Measurements from ENCODE around the gene PODN.

The PODN gene

DNA sequence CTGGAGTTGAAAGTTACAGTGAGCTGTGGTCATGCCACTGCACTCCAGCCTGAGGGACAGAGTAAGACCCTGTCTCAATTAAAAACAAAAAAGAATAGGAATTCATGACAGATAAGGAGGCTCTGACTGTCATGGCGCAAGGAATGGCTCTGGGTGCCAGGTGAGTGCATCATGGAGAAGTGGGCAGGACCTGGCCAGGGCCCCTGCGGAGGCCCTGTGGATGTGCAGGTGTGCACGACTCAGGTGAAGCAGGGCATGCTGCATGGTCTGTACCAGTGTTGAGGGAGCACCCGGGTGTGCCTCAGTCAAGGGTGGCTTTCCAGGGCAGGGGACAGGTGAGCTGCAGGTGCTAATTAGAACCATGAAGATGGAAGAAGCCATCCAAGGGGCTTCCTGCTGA, 66.4 kb downstream of the PODN start:
- TF ChIP-seq, protein P1, sequence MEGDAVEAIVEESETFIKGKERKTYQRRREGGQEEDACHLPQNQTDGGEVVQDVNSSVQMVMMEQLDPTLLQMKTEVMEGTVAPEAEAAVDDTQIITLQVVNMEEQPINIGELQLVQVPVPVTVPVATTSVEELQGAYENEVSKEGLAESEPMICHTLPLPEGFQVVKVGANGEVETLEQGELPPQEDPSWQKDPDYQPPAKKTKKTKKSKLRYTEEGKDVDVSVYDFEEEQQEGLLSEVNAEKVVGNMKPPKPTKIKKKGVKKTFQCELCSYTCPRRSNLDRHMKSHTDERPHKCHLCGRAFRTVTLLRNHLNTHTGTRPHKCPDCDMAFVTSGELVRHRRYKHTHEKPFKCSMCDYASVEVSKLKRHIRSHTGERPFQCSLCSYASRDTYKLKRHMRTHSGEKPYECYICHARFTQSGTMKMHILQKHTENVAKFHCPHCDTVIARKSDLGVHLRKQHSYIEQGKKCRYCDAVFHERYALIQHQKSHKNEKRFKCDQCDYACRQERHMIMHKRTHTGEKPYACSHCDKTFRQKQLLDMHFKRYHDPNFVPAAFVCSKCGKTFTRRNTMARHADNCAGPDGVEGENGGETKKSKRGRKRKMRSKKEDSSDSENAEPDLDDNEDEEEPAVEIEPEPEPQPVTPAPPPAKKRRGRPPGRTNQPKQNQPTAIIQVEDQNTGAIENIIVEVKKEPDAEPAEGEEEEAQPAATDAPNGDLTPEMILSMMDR (IDR thresholded peaks at IDR 0.05; ENCODE audit: low read depth, low read length): no peak
- H3K4me3 ChIP-seq (ENCODE audit: low read depth, low read length): no peak overlapping the region

DNA sequence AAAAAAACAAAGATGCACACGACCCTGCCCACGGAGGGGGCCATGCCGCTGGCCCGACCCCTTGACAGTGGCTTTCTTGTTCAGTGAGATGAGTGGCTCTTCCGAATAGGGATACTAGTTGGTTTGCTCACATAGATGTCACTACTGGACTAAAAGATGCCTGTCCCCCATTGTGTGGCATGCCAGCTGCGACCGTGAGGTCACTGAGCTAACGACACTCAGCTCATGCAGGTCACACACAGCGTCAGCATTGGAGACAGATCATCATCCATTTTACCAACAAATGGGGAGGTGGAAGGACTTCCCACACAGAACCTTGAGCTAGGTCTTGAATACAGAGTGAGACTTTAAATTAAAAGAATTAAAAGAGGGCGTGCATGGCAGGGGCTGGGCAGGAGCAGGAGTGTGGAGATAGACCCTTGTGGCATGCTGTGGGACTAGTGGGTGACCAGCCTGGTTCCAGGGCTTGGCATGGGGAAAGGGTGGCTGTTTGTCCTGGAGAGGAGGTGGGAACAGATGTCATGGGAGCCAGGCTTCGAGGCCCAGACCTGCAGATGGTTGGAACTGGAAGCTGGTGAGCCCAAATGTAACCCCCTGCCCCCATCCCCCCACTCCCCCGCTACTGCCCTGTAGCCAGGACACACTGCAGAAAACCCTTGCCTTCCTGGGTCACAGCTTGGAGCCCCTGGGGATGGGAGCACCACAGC, 68.0 kb downstream of the PODN start:
- no peak overlapping the region for H3K4me3 ChIP-seq (ENCODE audit: low read depth, low read length)
- TF ChIP-seq, protein P1 (IDR thresholded peaks at IDR 0.05; ENCODE audit: low read depth, low read length): no peak

DNA sequence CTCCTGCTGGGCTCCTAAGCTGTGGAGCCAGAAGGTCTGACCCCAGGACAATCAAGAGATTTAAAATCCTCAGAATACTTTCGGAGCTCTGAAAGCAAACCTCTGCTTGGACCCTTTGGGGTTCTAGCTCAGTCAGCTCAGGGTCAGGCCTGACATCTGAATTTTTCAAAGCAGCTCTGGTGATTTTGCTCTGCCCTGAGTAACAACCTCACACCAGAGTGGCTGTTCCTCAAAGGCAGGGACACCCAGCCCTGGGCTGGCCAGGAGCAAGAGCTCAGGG, 68.5 kb downstream of the PODN start:
- TF ChIP-seq, protein P1 (IDR thresholded peaks at IDR 0.05; ENCODE audit: low read depth, low read length): no peak
- no peak overlapping the region for H3K4me3 ChIP-seq (ENCODE audit: low read depth, low read length)

DNA sequence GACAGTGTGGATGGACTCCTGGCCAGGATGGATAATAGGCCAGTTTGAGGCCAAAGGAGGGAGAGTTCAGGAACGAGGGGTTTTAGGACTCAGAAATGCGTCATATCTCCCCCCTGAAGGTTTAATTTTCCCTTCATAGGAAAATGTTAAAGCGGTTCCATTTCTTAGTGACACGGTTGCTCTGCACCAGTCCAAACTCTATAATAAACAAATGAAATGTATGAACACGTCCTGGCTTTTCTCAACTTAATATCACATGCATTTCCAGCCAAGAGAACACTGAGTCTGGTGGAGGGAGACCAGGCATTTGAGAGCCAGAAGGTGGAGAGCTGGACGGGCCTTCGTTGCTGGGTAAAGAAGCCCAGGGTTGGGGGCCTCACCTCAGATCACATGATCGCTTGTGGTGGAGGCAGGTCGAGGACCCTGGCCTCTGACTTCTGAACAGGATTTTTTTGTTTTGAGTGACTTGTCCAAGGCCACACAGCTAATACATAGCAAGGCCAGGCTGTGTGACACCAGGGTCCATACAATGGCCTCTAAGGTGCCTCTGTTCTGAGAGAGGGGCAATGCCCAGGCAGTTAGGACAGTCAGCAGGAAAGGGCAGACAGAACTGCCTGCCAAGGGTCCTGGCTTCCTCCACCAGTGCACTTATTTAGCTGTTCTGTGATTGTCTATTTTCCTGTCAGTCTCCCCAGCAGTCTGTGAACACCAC, 69.0 kb downstream of the PODN start:
- no peak overlapping the region for H3K4me3 ChIP-seq (ENCODE audit: low read depth, low read length)
- TF ChIP-seq, protein P1 (IDR thresholded peaks at IDR 0.05; ENCODE audit: low read depth, low read length): no peak

DNA sequence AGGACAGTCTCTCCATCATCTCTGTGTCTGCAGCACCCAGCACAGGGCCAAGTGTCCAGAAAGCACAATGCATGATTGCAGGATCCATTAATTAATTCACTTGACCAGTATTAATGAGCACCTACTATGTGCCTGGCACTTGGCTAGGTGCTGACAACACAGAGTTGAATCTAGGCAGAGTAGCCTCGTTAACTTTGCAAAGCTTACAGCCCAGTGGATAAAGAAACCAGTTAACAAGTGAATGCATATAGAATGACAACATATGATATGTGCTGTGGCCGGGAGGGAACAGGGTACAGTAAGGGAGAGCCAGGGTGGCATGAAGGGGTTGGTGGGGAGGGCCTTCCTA, 69.6 kb downstream of the PODN start:
- H3K4me3 ChIP-seq (ENCODE audit: low read depth, low read length): no peak overlapping the region
- TF ChIP-seq, protein P1 (IDR thresholded peaks at IDR 0.05; ENCODE audit: low read depth, low read length): no peak

DNA sequence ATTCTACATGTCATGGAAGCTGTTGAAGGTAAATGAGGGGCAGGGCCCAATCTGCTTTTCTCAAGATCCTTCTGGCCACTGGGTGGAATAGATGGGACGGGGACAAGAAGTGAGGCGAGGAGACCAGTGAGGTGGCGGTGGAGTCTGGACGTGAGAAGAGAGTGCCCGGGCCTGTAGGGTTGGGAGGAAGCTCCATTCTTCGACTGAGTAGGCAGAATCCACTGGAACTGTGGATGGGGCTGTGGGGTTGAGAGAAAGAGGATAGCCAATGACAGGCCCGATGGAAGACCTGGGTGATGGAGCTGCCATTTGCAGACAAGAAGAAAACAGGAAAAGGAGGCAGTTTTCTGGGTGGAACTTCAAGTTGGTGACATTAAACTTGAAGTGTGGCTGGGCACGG, 70.2 kb downstream of the PODN start:
- TF ChIP-seq, protein P1 (IDR thresholded peaks at IDR 0.05; ENCODE audit: low read depth, low read length): no peak
- no peak overlapping the region for H3K4me3 ChIP-seq (ENCODE audit: low read depth, low read length)

DNA sequence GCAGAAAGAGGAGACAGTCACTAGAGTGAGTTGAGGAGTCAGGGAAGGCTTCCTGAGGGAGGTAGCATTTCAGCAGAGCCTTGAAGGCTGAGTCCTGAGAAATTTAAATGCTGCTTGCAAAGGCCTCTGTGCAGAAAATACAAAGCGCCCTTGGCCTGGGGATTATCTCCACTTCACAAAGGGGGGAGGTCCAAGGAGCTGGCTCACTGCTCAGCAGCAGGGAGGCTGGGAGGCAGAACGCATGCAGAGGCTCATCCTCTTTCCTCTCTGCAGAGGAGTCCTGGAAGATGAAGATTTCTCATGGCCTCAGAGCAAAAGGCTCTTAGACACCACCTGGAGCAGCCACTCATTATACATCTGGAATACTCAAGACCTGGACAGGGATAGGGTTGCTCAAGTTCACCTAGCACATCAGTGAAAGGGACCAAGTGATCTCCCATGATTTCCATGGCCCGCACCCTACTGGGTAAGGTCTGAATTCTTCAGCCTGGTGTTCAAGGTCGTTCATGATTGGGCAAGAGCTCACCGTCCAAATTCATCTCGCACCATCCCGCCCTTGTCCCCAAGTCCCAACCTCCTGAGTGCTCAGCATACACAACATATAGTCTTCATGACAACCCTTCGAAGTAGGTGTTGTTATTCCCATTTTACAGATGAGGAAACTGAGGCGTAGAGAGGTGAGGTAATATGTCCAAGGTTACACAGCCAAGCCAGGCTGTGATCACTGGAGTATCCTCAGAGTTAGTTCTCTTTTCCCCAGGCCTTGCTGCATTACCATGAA, 71.4 kb downstream of the PODN start:
- H3K4me3 ChIP-seq (ENCODE audit: low read depth, low read length): no peak overlapping the region
- TF ChIP-seq, protein P1 (IDR thresholded peaks at IDR 0.05; ENCODE audit: low read depth, low read length): no peak

All from WI38 (cell line).